B cell (primary cell): Measurements from ENCODE around the gene DCAF6.

Source experiments
- EZH2 ChIP-seq: IDR thresholded peaks from 2 replicates; pipeline ENCODE4 v1.6.1; 2012; ENCODE audit warnings: borderline replicate concordance, low read depth, mild to moderate bottlenecking, moderate library complexity, low read length; ENCODE audit not compliant: insufficient read depth, poor library complexity, severe bottlenecking
- TF ChIP-seq, protein P1 (sequence below): fragments of 200-600 bp; IDR thresholded peaks from one replicate; pipeline ENCODE4 v1.8.0; 2022; ENCODE audit warnings: antibody characterized with exemption, mild to moderate bottlenecking

DNA sequence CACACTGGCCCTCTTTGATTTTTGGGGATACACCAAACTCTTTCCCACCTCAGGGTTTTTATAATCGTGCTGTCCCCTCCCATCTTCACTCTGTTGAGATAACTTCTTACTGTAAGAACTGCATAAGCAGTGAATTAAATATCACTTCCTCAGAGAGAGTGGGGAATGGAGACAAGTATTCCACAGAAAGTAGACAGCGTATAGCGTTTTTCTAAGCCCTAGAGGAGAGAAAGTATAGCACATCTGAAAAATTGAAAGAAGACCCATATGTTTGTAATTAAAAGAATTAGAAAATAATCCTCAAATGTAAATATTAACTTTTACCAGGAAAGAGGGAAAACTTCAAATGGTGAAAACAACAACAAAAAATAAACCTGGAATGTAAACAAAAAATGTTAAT, 132.9 kb downstream of the DCAF6 start:
- TF ChIP-seq, protein P1, sequence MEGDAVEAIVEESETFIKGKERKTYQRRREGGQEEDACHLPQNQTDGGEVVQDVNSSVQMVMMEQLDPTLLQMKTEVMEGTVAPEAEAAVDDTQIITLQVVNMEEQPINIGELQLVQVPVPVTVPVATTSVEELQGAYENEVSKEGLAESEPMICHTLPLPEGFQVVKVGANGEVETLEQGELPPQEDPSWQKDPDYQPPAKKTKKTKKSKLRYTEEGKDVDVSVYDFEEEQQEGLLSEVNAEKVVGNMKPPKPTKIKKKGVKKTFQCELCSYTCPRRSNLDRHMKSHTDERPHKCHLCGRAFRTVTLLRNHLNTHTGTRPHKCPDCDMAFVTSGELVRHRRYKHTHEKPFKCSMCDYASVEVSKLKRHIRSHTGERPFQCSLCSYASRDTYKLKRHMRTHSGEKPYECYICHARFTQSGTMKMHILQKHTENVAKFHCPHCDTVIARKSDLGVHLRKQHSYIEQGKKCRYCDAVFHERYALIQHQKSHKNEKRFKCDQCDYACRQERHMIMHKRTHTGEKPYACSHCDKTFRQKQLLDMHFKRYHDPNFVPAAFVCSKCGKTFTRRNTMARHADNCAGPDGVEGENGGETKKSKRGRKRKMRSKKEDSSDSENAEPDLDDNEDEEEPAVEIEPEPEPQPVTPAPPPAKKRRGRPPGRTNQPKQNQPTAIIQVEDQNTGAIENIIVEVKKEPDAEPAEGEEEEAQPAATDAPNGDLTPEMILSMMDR: no peak
- TF ChIP-seq EZH2: no peak
